H9 (cell line): ENCODE results near the gene KIZ. TPM values are rescaled to one million over a fixed set of nuclear protein-coding genes. Genes with fewer than 3 reads are reported as not detected.

Source experiments
- DNase-seq: peaks from one replicate; pipeline ENCODE4 v3.0.0-alpha.2; 2017
- H2AFZ ChIP-seq: one replicate; pipeline ENCODE4 v1.6.1; 2013; ENCODE audit warnings: mild to moderate bottlenecking, low read length, control low read depth, moderate library complexity
- H2AK5ac ChIP-seq: 2 replicates; pipeline ENCODE4 v1.6.1; 2013; ENCODE audit warnings: low read length, control low read depth, mixed read lengths; ENCODE audit not compliant: insufficient read length
- H2BK120ac ChIP-seq: one replicate; pipeline ENCODE4 v1.6.1; 2013; ENCODE audit warnings: low read depth, mild to moderate bottlenecking, low read length, control low read depth, inconsistent platforms; ENCODE audit not compliant: poor library complexity, severe bottlenecking
- H2BK12ac ChIP-seq: 2 replicates; pipeline ENCODE4 v1.6.1; 2013; ENCODE audit warnings: low read length, control low read depth, mixed read lengths, low read depth; ENCODE audit not compliant: insufficient read length
- H2BK15ac ChIP-seq: 2 replicates; pipeline ENCODE4 v1.6.1; 2013; ENCODE audit warnings: low read depth, low read length, control low read depth
- H2BK20ac ChIP-seq: one replicate; pipeline ENCODE4 v1.6.1; 2013; ENCODE audit warnings: low read depth, mild to moderate bottlenecking, low read length, control low read depth, inconsistent platforms; ENCODE audit not compliant: poor library complexity, severe bottlenecking
- H2BK5ac ChIP-seq: 2 replicates; pipeline ENCODE4 v1.6.1; 2013; ENCODE audit warnings: low read length, control low read depth, mixed read lengths; ENCODE audit not compliant: insufficient read length
- H3K14ac ChIP-seq: 2 replicates; pipeline ENCODE4 v1.6.1; 2013; ENCODE audit warnings: low read length, control low read depth; ENCODE audit not compliant: insufficient read depth
- H3K18ac ChIP-seq: 2 replicates; pipeline ENCODE4 v1.6.1; 2013; ENCODE audit warnings: low read depth, mild to moderate bottlenecking, mixed read lengths, low read length, control low read depth; ENCODE audit not compliant: insufficient read length
- H3K23ac ChIP-seq: 2 replicates; pipeline ENCODE4 v1.6.1; 2013; ENCODE audit warnings: low read length, control low read depth, mixed read lengths, low read depth; ENCODE audit not compliant: insufficient read length
- H3K23me2 ChIP-seq: 2 replicates; pipeline ENCODE4 v1.6.1; 2013; ENCODE audit warnings: low read depth, mild to moderate bottlenecking, mixed read lengths, low read length, control low read depth; ENCODE audit not compliant: insufficient read length, poor library complexity, severe bottlenecking
- H3K27ac ChIP-seq: 2 replicates; pipeline ENCODE4 v1.5.1; 2013; ENCODE audit warnings: low read length, control low read depth, mixed read lengths, low read depth; ENCODE audit not compliant: insufficient read length
- H3K27me3 ChIP-seq: 2 replicates; pipeline ENCODE4 v1.6.1; 2013; ENCODE audit warnings: low read length, control low read depth, inconsistent platforms; ENCODE audit not compliant: insufficient read depth
- H3K4ac ChIP-seq: 2 replicates; pipeline ENCODE4 v1.6.1; 2013; ENCODE audit warnings: low read depth, mild to moderate bottlenecking, control low read depth, inconsistent platforms, low read length, moderate library complexity
- H3K4me1 ChIP-seq: 2 replicates; pipeline ENCODE4 v1.6.1; 2013; ENCODE audit warnings: low read length, control low read depth, inconsistent platforms; ENCODE audit not compliant: insufficient read depth
- H3K4me2 ChIP-seq: 2 replicates; pipeline ENCODE4 v1.6.1; 2013; ENCODE audit warnings: low read length, control low read depth, mixed read lengths; ENCODE audit not compliant: insufficient read length, insufficient read depth
- H3K56ac ChIP-seq: 2 replicates; pipeline ENCODE4 v1.6.1; 2013; ENCODE audit warnings: low read depth, mild to moderate bottlenecking, mixed read lengths, low read length, control low read depth; ENCODE audit not compliant: insufficient read length
- H3K79me1 ChIP-seq: 2 replicates; pipeline ENCODE4 v1.6.1; 2013; ENCODE audit warnings: low read depth, mild to moderate bottlenecking, moderate library complexity, low read length, control low read depth, inconsistent platforms; ENCODE audit not compliant: insufficient read depth, poor library complexity, severe bottlenecking
- H3K79me2 ChIP-seq: 2 replicates; pipeline ENCODE4 v1.6.1; 2013; ENCODE audit warnings: low read length, control low read depth, inconsistent platforms; ENCODE audit not compliant: insufficient read depth
- H3K9ac ChIP-seq: 2 replicates; pipeline ENCODE4 v1.6.1; 2013; ENCODE audit warnings: low read length, control low read depth, mixed read lengths; ENCODE audit not compliant: insufficient read length; ENCODE audit errors: extremely low read depth
- H3K9me3 ChIP-seq: one replicate; pipeline ENCODE4 v1.6.1; 2013; ENCODE audit warnings: low read depth, low read length, inconsistent platforms; ENCODE audit not compliant: control insufficient read depth
- H3T11ph ChIP-seq: one replicate; pipeline ENCODE4 v1.6.1; 2013; ENCODE audit warnings: mild to moderate bottlenecking, low read length, control low read depth, inconsistent platforms
- H4K20me1 ChIP-seq: one replicate; pipeline ENCODE4 v1.6.1; 2013; ENCODE audit not compliant: control insufficient read depth, insufficient read length, insufficient read depth
- H4K5ac ChIP-seq: 2 replicates; pipeline ENCODE4 v1.6.1; 2013; ENCODE audit warnings: low read depth, mild to moderate bottlenecking, mixed read lengths, low read length, control low read depth; ENCODE audit not compliant: insufficient read length
- H4K8ac ChIP-seq: replicated peaks from 2 replicates; pipeline ENCODE4 v1.6.1; 2013; ENCODE audit warnings: low read length, control low read depth, mixed read lengths, low read depth; ENCODE audit not compliant: insufficient read length
- H4K91ac ChIP-seq: 2 replicates; pipeline ENCODE4 v1.6.1; 2013; ENCODE audit warnings: low read depth, mild to moderate bottlenecking, moderate library complexity, mixed read lengths, low read length, control low read depth; ENCODE audit not compliant: insufficient read length
- H3K27ac Mint-ChIP-seq, 3 experiments: 2 replicates in 2 of 3; 3 replicates in 1 of 3; pipeline ENCODE4 v1.8.0; 2020 to 2021; ENCODE audit warnings: mixed read lengths in 3 of 3, mild to moderate bottlenecking in 1 of 3, moderate library complexity in 1 of 3
- H3K27me3 Mint-ChIP-seq: 2 replicates; pipeline ENCODE4 v1.8.0; 2021; ENCODE audit warnings: low read depth, mild to moderate bottlenecking, moderate library complexity, mixed read lengths
- H3K36me3 Mint-ChIP-seq, 3 experiments: 2 replicates in 2 of 3; 3 replicates in 1 of 3; pipeline ENCODE4 v1.8.0; 2020 to 2021; ENCODE audit warnings: low read depth in 3 of 3, mixed read lengths in 3 of 3; ENCODE audit not compliant: insufficient read depth in 1 of 3
- H3K4me1 Mint-ChIP-seq, 2 experiments: 2 replicates each; pipeline ENCODE4 v1.8.0; 2020; ENCODE audit warnings: mixed read lengths in 2 of 2
- H3K4me3 Mint-ChIP-seq, 2 experiments: 2 replicates in 1 of 2; 3 replicates in 1 of 2; pipeline ENCODE4 v1.8.0; 2020 to 2021; ENCODE audit warnings: mild to moderate bottlenecking in 2 of 2, mixed read lengths in 2 of 2, moderate library complexity in 1 of 2
- H3K9me3 Mint-ChIP-seq, 2 experiments: 2 replicates in 1 of 2; 3 replicates in 1 of 2; pipeline ENCODE4 v1.8.0; 2020; ENCODE audit warnings: mild to moderate bottlenecking in 2 of 2, mixed read lengths in 2 of 2, moderate library complexity in 1 of 2
- WGBS: extraction: QIAGEN DNeasy Blood & Tissue Kit; methylation state at CpG from one replicate; pipeline ENCODE4 v1.1.7; 2013; ENCODE audit warnings: missing lambda C conversion rate, low lambda C conversion rate, mixed read lengths; ENCODE audit not compliant: insufficient read length; ENCODE audit errors: extremely low coverage; 5-methylcytosine and 5-hydroxymethylcytosine counted together
- total RNA-seq: library from RNA; stranded (reverse); gene quantifications from 2 replicates; pipeline ENCODE4 v1.2.1, GENCODE V29; 2021
- TF ChIP-seq, protein P1 (sequence below): fragments of 200-600 bp; sonication (generic); conservative IDR thresholded peaks from 3 replicates; pipeline ENCODE4 v1.8.0; 2021; ENCODE audit warnings: antibody characterized with exemption, mild to moderate bottlenecking

Gene KIZ
- total RNA-seq, 1 experiment from 2014 or later = 29.3 TPM

DNA sequence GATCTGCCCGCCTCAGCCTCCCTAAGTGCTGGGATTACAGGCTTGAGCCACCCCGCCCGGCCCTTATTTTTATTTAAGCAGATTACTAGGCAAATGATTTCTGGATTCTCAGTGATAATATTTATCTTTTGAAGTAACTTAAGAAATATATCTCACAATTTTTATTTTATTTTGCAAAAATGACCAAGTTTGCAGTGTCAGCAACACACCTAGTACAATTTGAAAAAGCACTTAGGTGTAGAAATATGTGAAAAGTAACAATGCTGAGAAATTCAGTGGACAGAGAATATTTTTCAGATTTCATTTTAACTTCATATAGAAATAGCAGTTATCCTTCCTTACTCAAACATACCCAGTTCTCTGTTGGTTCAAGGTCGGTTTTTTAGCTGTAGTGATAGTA is 98.3 kb downstream of the KIZ start:
- Histone ChIP-seq H2BK120ac (no peak overlapping the region), H3K27me3 (no peaks in the 10 kb centered on the region), H3K14ac (no peak overlapping the region), H3K4me1 (no peaks in the 10 kb centered on the region; the same call in 1 of the 2 replicates), H3K9me3 (no peaks in the 10 kb centered on the region), H3K79me1 (no peaks in the 10 kb centered on the region), H3K56ac (no peak overlapping the region), H3K79me2 (no peaks in the 10 kb centered on the region), H3K23ac (no peak overlapping the region), H3K18ac (no peak overlapping the region), H3T11ph (no peak overlapping the region), H2BK20ac (no peak overlapping the region), H4K5ac (no peak overlapping the region), H3K4ac (no peak overlapping the region), H3K27ac (no peak overlapping the region), H3K9ac (no peak overlapping the region), H2BK12ac (no peak overlapping the region), H2AFZ (no peak overlapping the region), H4K20me1 (no peaks in the 10 kb centered on the region), H3K23me2 (no peaks in the 10 kb centered on the region), H2AK5ac (no peak overlapping the region), H4K91ac (no peak overlapping the region), H4K8ac (no peak overlapping the region), H3K4me2 (no peak overlapping the region), H2BK5ac (no peak overlapping the region), H2BK15ac (no peak overlapping the region)
- Mint-ChIP-seq H3K27ac (peak overlapping the region in 2 of 3 experiments; percentile 25 to 67; a peak in 3 of 7 replicates), H3K4me1 (peaks cover 64% of the 10 kb centered on the region in 2 experiments), H3K4me3 (no peak overlapping the region), H3K9me3 (no peaks in the 10 kb centered on the region), H3K36me3 (peaks cover 0 to 16% (median 9%) of the 10 kb centered on the region in 3 experiments; a peak in 4 of 7 replicates), H3K27me3 (no peaks in the 10 kb centered on the region)
- WGBS = no CpG with 5 or more reads among the region's 4 CpGs
- TF ChIP-seq, protein P1, sequence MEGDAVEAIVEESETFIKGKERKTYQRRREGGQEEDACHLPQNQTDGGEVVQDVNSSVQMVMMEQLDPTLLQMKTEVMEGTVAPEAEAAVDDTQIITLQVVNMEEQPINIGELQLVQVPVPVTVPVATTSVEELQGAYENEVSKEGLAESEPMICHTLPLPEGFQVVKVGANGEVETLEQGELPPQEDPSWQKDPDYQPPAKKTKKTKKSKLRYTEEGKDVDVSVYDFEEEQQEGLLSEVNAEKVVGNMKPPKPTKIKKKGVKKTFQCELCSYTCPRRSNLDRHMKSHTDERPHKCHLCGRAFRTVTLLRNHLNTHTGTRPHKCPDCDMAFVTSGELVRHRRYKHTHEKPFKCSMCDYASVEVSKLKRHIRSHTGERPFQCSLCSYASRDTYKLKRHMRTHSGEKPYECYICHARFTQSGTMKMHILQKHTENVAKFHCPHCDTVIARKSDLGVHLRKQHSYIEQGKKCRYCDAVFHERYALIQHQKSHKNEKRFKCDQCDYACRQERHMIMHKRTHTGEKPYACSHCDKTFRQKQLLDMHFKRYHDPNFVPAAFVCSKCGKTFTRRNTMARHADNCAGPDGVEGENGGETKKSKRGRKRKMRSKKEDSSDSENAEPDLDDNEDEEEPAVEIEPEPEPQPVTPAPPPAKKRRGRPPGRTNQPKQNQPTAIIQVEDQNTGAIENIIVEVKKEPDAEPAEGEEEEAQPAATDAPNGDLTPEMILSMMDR = no peak
- no peak for DNase-seq
